ENCODE results near the gene LAMB2. TPM values are rescaled to one million over a fixed set of nuclear protein-coding genes. Genes with fewer than 3 reads are reported as not detected.

The LAMB2 gene
- total RNA-seq, 2 donors from 2014 or later: 83.5 to 112 TPM

DNA sequence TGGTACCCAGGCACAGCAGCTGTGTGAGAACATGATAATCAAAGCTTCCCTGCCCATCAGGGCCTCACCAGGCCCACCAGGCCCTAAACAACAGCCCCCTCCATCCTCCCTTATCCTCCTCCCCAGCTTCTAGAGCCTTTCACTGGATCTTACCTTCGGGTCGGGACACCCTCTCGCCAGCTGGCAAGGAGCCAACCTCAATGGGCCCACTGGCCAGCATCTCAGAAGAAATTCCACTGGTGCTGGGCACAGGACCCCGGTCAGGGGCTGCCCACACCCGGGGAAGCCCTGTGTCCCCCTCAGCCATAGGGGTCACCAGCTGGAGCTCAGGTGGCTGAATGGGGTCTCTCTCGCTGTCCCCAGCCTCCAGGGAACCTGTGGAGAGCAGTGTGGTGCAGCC, 21.5 kb downstream of the LAMB2 start:
- TF ChIP-seq, protein P1, sequence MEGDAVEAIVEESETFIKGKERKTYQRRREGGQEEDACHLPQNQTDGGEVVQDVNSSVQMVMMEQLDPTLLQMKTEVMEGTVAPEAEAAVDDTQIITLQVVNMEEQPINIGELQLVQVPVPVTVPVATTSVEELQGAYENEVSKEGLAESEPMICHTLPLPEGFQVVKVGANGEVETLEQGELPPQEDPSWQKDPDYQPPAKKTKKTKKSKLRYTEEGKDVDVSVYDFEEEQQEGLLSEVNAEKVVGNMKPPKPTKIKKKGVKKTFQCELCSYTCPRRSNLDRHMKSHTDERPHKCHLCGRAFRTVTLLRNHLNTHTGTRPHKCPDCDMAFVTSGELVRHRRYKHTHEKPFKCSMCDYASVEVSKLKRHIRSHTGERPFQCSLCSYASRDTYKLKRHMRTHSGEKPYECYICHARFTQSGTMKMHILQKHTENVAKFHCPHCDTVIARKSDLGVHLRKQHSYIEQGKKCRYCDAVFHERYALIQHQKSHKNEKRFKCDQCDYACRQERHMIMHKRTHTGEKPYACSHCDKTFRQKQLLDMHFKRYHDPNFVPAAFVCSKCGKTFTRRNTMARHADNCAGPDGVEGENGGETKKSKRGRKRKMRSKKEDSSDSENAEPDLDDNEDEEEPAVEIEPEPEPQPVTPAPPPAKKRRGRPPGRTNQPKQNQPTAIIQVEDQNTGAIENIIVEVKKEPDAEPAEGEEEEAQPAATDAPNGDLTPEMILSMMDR (IDR thresholded peaks at IDR 0.05): no peak
- DNase-seq: no peak
- H3K4me1 ChIP-seq: no peaks in the 10 kb centered on the region
- no peak overlapping the region for H3K4me3 ChIP-seq
- H3K36me3 ChIP-seq: peaks cover 55% of the 10 kb centered on the region
- H3K9ac ChIP-seq (ENCODE audit: low read depth in 2 of 2, low read length in 2 of 2): no peak overlapping the region
- H3K9me3 ChIP-seq: no peaks in the 10 kb centered on the region
- H3K27ac ChIP-seq: no peak overlapping the region
- H3K27me3 ChIP-seq: no peaks in the 10 kb centered on the region
- intact Hi-C loops (cut with DNase I): no loop called here

DNA sequence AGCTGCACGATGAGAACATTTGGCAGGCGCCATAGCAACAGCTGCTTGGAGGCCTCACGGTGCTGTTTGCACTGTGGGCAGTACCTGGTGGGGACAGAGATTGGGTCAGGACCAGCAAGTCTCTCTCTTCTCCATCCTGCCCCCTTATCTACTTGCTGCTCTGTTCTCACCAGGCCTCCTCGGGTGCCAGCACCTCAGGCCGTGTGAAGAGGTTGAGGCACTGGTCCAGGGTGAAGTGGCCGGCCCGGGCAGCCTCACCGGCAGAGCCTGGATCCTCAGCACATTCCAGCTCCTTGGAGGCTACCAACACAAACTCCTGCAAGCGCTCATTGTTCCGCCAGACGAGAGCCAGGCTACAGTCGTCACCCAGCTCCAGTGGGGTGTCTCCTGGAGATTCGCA, 22.1 kb downstream of the LAMB2 start:
- TF ChIP-seq, protein P1 (IDR thresholded peaks at IDR 0.05): no peak
- no peaks in the 10 kb centered on the region for H3K9me3 ChIP-seq
- DNase-seq: no peak
- no peaks in the 10 kb centered on the region for H3K27me3 ChIP-seq
- H3K4me1 ChIP-seq: no peaks in the 10 kb centered on the region
- H3K9ac ChIP-seq (ENCODE audit: low read depth in 2 of 2, low read length in 2 of 2): no peak overlapping the region
- intact Hi-C loops (cut with DNase I): no loop called here
- no peak overlapping the region for H3K27ac ChIP-seq
- no peak overlapping the region for H3K4me3 ChIP-seq
- H3K36me3 ChIP-seq: peaks cover 50% of the 10 kb centered on the region

DNA sequence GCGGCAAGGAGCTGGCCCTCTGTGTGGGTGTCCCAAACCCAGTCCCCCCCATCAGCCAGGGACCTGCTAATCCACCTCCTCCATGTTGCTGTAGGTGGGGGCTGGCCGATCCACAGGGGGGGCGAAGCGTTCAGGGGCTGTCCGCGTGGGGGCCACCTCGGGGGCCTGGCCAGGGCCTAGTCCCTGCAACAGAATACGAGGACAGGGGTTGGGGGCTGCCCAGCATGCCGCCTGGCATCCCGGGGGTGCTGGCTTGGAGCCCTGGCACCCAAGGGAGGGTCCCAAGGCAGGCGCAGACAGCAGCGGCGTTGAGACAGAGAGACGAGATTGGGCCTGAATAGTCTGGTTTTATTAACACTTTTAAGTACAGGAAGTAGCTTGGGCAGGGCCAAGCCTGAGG, 24.5 kb downstream of the LAMB2 start:
- no peak for DNase-seq
- H3K27ac ChIP-seq: no peak overlapping the region
- intact Hi-C loops (cut with DNase I): no loop called here
- no peak overlapping the region for H3K4me3 ChIP-seq
- no peaks in the 10 kb centered on the region for H3K27me3 ChIP-seq
- no peaks in the 10 kb centered on the region for H3K9me3 ChIP-seq
- TF ChIP-seq, protein P1 (IDR thresholded peaks at IDR 0.05): no peak
- H3K9ac ChIP-seq (ENCODE audit: low read depth in 2 of 2, low read length in 2 of 2): no peak overlapping the region
- peaks cover 26% of the 10 kb centered on the region for H3K36me3 ChIP-seq
- peaks cover 8% of the 10 kb centered on the region for H3K4me1 ChIP-seq

DNA sequence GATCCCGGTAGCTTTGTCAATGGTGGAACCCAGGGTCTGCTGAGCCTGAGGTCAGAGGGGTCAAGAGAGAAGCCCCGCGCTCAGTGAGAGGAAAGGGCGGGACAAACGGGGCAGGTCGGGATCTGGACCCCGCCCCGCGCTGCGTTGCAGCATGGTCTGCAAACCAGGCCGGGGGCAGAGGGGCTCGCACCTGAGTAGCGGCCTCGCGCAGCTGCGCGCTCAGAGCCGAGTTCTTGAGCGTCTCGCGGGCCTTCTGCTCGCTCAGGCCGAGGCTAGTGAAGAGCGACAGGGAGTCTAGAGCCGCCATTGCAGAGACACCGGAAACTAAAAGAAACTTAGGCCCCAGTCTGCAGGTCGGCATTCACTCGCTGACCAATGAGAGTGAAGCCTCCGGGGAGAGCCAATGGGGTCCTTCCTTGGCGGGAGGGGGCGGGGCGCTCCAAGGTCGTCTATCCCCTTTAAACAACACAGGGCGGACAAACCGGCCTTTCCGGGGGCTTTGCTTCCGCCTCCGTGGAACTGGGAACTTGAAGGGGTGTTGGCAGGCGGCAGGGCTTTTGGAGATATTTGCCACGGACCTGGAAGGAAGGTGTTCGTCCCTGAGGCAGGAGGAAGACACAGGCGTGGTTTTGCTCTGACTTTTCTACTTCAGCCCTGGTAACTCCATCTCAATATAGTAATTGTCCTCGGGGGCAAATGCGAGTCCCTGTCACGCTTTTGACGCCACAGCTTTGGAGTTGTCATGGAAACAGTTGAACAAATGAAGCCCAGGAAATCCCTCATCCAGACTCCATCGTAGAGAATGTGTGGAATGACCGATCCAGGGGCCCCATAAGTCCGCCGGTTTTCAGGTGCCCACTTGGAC, 28.2 kb downstream of the LAMB2 start, which contains the start of gene QARS1:
Gene QARS1 (minus strand): TSS at position 331 of the 865 bp plus-strand sequence. CDS start 24 bp downstream, at position 307.
- Histone ChIP-seq H3K9me3 (no peaks in the 10 kb centered on the region), H3K27me3 (no peaks in the 10 kb centered on the region), H3K27ac (peak within 1 kb of the TSS; percentile 86), H3K9ac (ENCODE audit: low read depth in 2 of 2, low read length in 2 of 2) (peak within 1 kb of the TSS; percentile 74 to 95), H3K36me3 (peaks cover 24% of the 10 kb centered on the region), H3K4me3 (peak within 1 kb of the TSS; percentile 97), H3K4me1 (peaks cover 12% of the 10 kb centered on the region)
- TF ChIP-seq, protein P1 (IDR thresholded peaks at IDR 0.05): no peak
- intact Hi-C loops (cut with DNase I): no loop called here
- peak; percentile 98 for DNase-seq

DNA sequence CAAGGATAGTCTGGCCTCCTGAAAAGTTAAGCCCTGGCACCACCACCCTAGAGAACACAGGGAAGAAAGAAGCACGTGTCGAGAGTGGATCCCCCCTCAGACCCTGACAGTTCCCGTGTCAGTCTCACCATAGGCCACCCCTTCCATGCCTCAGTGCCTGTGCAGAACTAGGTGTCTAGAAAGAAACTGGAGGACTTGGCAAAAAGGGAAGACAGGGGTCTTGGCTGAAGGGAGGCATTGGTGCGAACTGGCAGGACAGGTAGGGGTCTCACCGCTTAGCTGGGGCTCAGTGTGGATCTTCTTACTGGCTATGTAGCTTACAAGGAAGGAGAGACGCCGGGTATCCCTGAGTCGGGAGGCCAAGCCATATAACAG, 28.8 kb downstream of the LAMB2 start:
- intact Hi-C loops (cut with DNase I): no loop called here
- TF ChIP-seq, protein P1 (IDR thresholded peaks at IDR 0.05): no peak
- Histone ChIP-seq H3K4me1 (peaks cover 12% of the 10 kb centered on the region), H3K9me3 (no peaks in the 10 kb centered on the region), H3K4me3 (peak overlapping the region; percentile 97), H3K36me3 (peaks cover 24% of the 10 kb centered on the region), H3K27ac (peak overlapping the region; percentile 86), H3K9ac (ENCODE audit: low read depth in 2 of 2, low read length in 2 of 2) (peak overlapping the region; percentile 74 to 95), H3K27me3 (no peaks in the 10 kb centered on the region)
- no peak for DNase-seq
